ENCODE results near the gene AICDA.

Gene AICDA

GRCh38 chr12:8647968-8648367 lies 35.3 kb upstream of the AICDA start:
- peaks cover 9% of the 10 kb centered on the region for H3K27me3 ChIP-seq
- H3K9me3 ChIP-seq, result no peaks in the 10 kb centered on the region
- H3K4me1 ChIP-seq, result no peaks in the 10 kb centered on the region
- no peak for DNase-seq
- TF ChIP-seq, protein P1, sequence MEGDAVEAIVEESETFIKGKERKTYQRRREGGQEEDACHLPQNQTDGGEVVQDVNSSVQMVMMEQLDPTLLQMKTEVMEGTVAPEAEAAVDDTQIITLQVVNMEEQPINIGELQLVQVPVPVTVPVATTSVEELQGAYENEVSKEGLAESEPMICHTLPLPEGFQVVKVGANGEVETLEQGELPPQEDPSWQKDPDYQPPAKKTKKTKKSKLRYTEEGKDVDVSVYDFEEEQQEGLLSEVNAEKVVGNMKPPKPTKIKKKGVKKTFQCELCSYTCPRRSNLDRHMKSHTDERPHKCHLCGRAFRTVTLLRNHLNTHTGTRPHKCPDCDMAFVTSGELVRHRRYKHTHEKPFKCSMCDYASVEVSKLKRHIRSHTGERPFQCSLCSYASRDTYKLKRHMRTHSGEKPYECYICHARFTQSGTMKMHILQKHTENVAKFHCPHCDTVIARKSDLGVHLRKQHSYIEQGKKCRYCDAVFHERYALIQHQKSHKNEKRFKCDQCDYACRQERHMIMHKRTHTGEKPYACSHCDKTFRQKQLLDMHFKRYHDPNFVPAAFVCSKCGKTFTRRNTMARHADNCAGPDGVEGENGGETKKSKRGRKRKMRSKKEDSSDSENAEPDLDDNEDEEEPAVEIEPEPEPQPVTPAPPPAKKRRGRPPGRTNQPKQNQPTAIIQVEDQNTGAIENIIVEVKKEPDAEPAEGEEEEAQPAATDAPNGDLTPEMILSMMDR (IDR thresholded peaks at IDR 0.05; ENCODE audit: low read depth, low read length), result no peak
- no peaks in the 10 kb centered on the region for H3K36me3 ChIP-seq
- H3K4me3 ChIP-seq (ENCODE audit: low read depth, low read length), result no peak overlapping the region

GRCh38 chr12:8644345-8645248 lies 31.9 kb upstream of the AICDA start:
- Histone ChIP-seq H3K4me1 (no peaks in the 10 kb centered on the region), H3K4me3 (ENCODE audit: low read depth, low read length) (no peak overlapping the region), H3K36me3 (no peaks in the 10 kb centered on the region), H3K9me3 (no peaks in the 10 kb centered on the region), H3K27me3 (peaks cover 9% of the 10 kb centered on the region)
- TF ChIP-seq, protein P1 (IDR thresholded peaks at IDR 0.05; ENCODE audit: low read depth, low read length), result no peak
- no peak for DNase-seq

- H3K4me1 ChIP-seq, result no peaks in the 10 kb centered on the region
- H3K36me3 ChIP-seq, result no peaks in the 10 kb centered on the region
- DNase-seq, result no peak
- peaks cover 5% of the 10 kb centered on the region; the same call in 1 of the 2 replicates for H3K27me3 ChIP-seq
- no peak overlapping the region for H3K4me3 ChIP-seq (ENCODE audit: low read depth, low read length)
- TF ChIP-seq, protein P1 (IDR thresholded peaks at IDR 0.05; ENCODE audit: low read depth, low read length), result no peak
- H3K9me3 ChIP-seq, result no peaks in the 10 kb centered on the region
Observed at GRCh38 chr12:8642775-8643174, 30.1 kb upstream of the AICDA start.

GRCh38 chr12:8639936-8640335 lies 27.3 kb upstream of the AICDA start:
- Histone ChIP-seq H3K4me3 (ENCODE audit: low read depth, low read length) (no peak overlapping the region), H3K4me1 (no peaks in the 10 kb centered on the region), H3K27me3 (peaks cover 3% of the 10 kb centered on the region; the same call in 1 of the 2 replicates), H3K9me3 (no peaks in the 10 kb centered on the region), H3K36me3 (no peaks in the 10 kb centered on the region)
- DNase-seq, result no peak
- TF ChIP-seq, protein P1 (IDR thresholded peaks at IDR 0.05; ENCODE audit: low read depth, low read length), result no peak

DNA sequence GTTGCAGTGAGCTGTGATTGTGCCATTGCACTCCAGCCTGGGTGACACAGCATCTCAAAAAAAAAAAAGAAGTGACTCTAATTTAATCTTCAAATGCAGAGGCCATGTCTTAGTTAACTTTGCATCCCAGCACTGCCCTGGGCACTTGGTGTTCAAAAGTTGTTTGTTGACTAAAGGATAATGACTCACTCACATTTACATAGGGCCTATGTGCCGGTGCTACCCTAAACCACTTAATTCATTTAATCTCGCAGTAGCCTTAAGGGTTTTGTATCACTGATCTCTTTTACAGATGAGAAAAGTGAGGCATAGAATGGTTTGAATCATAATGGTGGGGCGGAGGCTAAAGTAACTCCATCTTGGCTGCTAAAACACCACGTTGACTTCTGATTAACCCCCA lies 26.3 kb upstream of the AICDA start:
- Histone ChIP-seq H3K4me3 (ENCODE audit: low read depth, low read length) (no peak overlapping the region), H3K9me3 (no peaks in the 10 kb centered on the region), H3K36me3 (no peaks in the 10 kb centered on the region), H3K4me1 (no peaks in the 10 kb centered on the region), H3K27me3 (peaks cover 3% of the 10 kb centered on the region; the same call in 1 of the 2 replicates)
- no peak for DNase-seq
- TF ChIP-seq, protein P1 (IDR thresholded peaks at IDR 0.05; ENCODE audit: low read depth, low read length), result no peak

- Histone ChIP-seq H3K27me3 (peaks cover 3% of the 10 kb centered on the region; the same call in 1 of the 2 replicates), H3K4me3 (ENCODE audit: low read depth, low read length) (no peak overlapping the region), H3K4me1 (no peaks in the 10 kb centered on the region), H3K9me3 (no peaks in the 10 kb centered on the region), H3K36me3 (no peaks in the 10 kb centered on the region)
- DNase-seq, result no peak
- TF ChIP-seq, protein P1 (IDR thresholded peaks at IDR 0.05; ENCODE audit: low read depth, low read length), result no peak
Observed at GRCh38 chr12:8637666-8638065, 25.0 kb upstream of the AICDA start.

All from BE2C (cell line).